Measurements from ENCODE around the gene VPS51.
A peak's percentile ranks its signal among the peaks of the same experiment; 100 is the strongest.

The VPS51 gene
- 168 to 206 reads per million in 2 donors for total RNA-seq

- peak; percentile 45 for DNase-seq
Measured at GRCh38 chr11:65095974-65096806, at the start of gene VPS51. TSS of gene VPS51 (plus strand) at chr11:65096214. CDS start at chr11:65096251, 37 bp downstream.

GRCh38 chr11:65047581-65048422 lies 48.2 kb upstream of the VPS51 start:
- DNase-seq = no peak

GRCh38 chr11:65051398-65051858 lies 44.6 kb upstream of the VPS51 start:
- no peak for DNase-seq

- no peak for DNase-seq
Measured at GRCh38 chr11:65053827-65054508, 42.0 kb upstream of the VPS51 start.

GRCh38 chr11:65055538-65055937 lies 40.5 kb upstream of the VPS51 start:
- no peak for DNase-seq

- DNase-seq = no peak
Measured at GRCh38 chr11:65056999-65057398, 39.0 kb upstream of the VPS51 start.

GRCh38 chr11:65057526-65057925 lies 38.5 kb upstream of the VPS51 start:
- DNase-seq = no peak

GRCh38 chr11:65058012-65058411 lies 38.0 kb upstream of the VPS51 start:
- no peak for DNase-seq

- DNase-seq = no peak
Measured at GRCh38 chr11:65058419-65059054, 37.5 kb upstream of the VPS51 start, which contains the start of gene NAALADL1. TSS of gene NAALADL1 (minus strand) at chr11:65058553. CDS start at chr11:65058521, 32 bp downstream.

- no peak for DNase-seq
Measured at GRCh38 chr11:65059523-65059922, 36.5 kb upstream of the VPS51 start.

- DNase-seq = no peak
Measured at GRCh38 chr11:65059959-65060824, 35.8 kb upstream of the VPS51 start.

GRCh38 chr11:65060913-65061408 lies 35.1 kb upstream of the VPS51 start:
- no peak for DNase-seq

- no peak for DNase-seq
Measured at GRCh38 chr11:65063532-65063931, 32.5 kb upstream of the VPS51 start.

GRCh38 chr11:65064847-65065240 lies 31.2 kb upstream of the VPS51 start:
- DNase-seq = no peak

- DNase-seq = no peak
Measured at GRCh38 chr11:65065851-65066250, 30.2 kb upstream of the VPS51 start.

GRCh38 chr11:65066315-65066714 lies 29.7 kb upstream of the VPS51 start:
- no peak for DNase-seq

GRCh38 chr11:65066805-65067291 lies 29.2 kb upstream of the VPS51 start:
- no peak for DNase-seq

- no peak for DNase-seq
Measured at GRCh38 chr11:65067446-65067845, 28.6 kb upstream of the VPS51 start.

- no peak for DNase-seq
Measured at GRCh38 chr11:65069217-65069616, 26.8 kb upstream of the VPS51 start.

- no peak for DNase-seq
Measured at GRCh38 chr11:65071907-65072630, 23.9 kb upstream of the VPS51 start.

All from activated gamma-delta T cell (primary cell).